OCI-LY1 (cell line): ENCODE data around the gene MYO3B.

Source experiments
- H2AFZ ChIP-seq: fragments of 200-600 bp; sonication (generic), shearing (Covaris generic); 2 replicates; pipeline ENCODE4 v1.6.0; 2014; ENCODE audit warnings: antibody characterized with exemption, mild to moderate bottlenecking, low read length
- H3F3A ChIP-seq: fragments of 200-600 bp; sonication (generic), shearing (Covaris generic); 2 replicates; pipeline ENCODE4 v1.6.0; 2014; ENCODE audit warnings: mild to moderate bottlenecking, antibody characterized with exemption, low read length, moderate library complexity; ENCODE audit not compliant: insufficient read depth
- H3K27ac ChIP-seq: fragments of 200-600 bp; sonication (generic); 2 replicates; pipeline ENCODE4 v1.5.1; 2014; ENCODE audit warnings: low read length, mixed run types, mild to moderate bottlenecking, low read depth; ENCODE audit not compliant: poor library complexity, severe bottlenecking
- H3K27me3 ChIP-seq: fragments of 200-600 bp; sonication (generic); 2 replicates; pipeline ENCODE4 v1.6.0; 2014; ENCODE audit warnings: antibody characterized with exemption, mild to moderate bottlenecking, low read length, moderate library complexity; ENCODE audit not compliant: insufficient read depth
- H3K36me3 ChIP-seq: fragments of 200-600 bp; sonication (generic); 2 replicates; pipeline ENCODE4 v1.6.1; 2014; ENCODE audit warnings: mild to moderate bottlenecking, antibody characterized with exemption, low read length, moderate library complexity, mixed read lengths; ENCODE audit not compliant: insufficient read depth
- H3K4me1 ChIP-seq: fragments of 200-600 bp; sonication (generic); 2 replicates; pipeline ENCODE4 v1.5.1; 2014; ENCODE audit warnings: mild to moderate bottlenecking, low read length, moderate library complexity; ENCODE audit not compliant: insufficient read depth, severe bottlenecking
- H3K4me2 ChIP-seq: fragments of 200-600 bp; sonication (generic), shearing (Covaris generic); 2 replicates; pipeline ENCODE4 v1.6.1; 2014; ENCODE audit warnings: low read length
- H3K4me3 ChIP-seq: fragments of 200-600 bp; sonication (generic); 2 replicates; pipeline ENCODE4 v1.5.1; 2014; ENCODE audit warnings: low read length, low read depth, mild to moderate bottlenecking, mixed read lengths; ENCODE audit not compliant: poor library complexity, severe bottlenecking
- H3K79me2 ChIP-seq: fragments of 200-600 bp; shearing (Covaris generic); 2 replicates; pipeline ENCODE4 v1.6.1; 2016; ENCODE audit warnings: mixed run types, low read length, mixed read lengths; ENCODE audit not compliant: insufficient read depth
- H3K9ac ChIP-seq: fragments of 200-600 bp; sonication (generic), shearing (Covaris generic); 2 replicates; pipeline ENCODE4 v1.6.1; 2014; ENCODE audit warnings: mild to moderate bottlenecking, low read length, mixed read lengths
- H3K9me2 ChIP-seq: fragments of 200-600 bp; sonication (generic), shearing (Covaris generic); 2 replicates; pipeline ENCODE4 v1.6.1; 2014; ENCODE audit warnings: low read depth, mild to moderate bottlenecking, low read length, mixed read lengths
- H3K9me3 ChIP-seq: fragments of 200-600 bp; shearing (Covaris generic); 2 replicates; pipeline ENCODE4 v1.6.1; 2014; ENCODE audit warnings: low read length, mixed read lengths
- H4K20me1 ChIP-seq: fragments of 200-600 bp; sonication (generic), shearing (Covaris generic); 2 replicates; pipeline ENCODE4 v1.6.0; 2016; ENCODE audit warnings: mild to moderate bottlenecking, low read length; ENCODE audit not compliant: insufficient read depth
- CTCF ChIP-seq: fragments of 200-600 bp; sonication (generic), shearing (Covaris generic); IDR thresholded peaks from 2 replicates; pipeline ENCODE4 v1.5.1; 2017; ENCODE audit warnings: mild to moderate bottlenecking, antibody characterized with exemption, low read length, moderate library complexity, mixed read lengths
- EZH2 ChIP-seq: fragments of 200-600 bp; sonication (generic), shearing (Covaris generic); IDR thresholded peaks from 2 replicates; pipeline ENCODE4 v1.8.0; 2017; ENCODE audit warnings: borderline replicate concordance, mixed run types, mild to moderate bottlenecking, antibody characterized with exemption, low read length, moderate library complexity, mixed read lengths

MYO3B gene

GRCh38 chr2:170218456-170218855 is 40.5 kb downstream of the MYO3B start:
- Histone ChIP-seq H3K9me3 (no peaks in the 10 kb centered on the region), H3K27me3 (no peaks in the 10 kb centered on the region), H3K4me3 (no peak overlapping the region), H3K9ac (no peak overlapping the region), H3F3A (no peaks in the 10 kb centered on the region), H3K36me3 (0 out of 2 replicates have a peak, but pooled peaks cover 2% of the 10 kb centered on the region), H3K79me2 (no peaks in the 10 kb centered on the region), H2AFZ (no peak overlapping the region), H3K4me2 (no peak overlapping the region), H3K4me1 (peaks cover 60% of the 10 kb centered on the region), H4K20me1 (no peaks in the 10 kb centered on the region), H3K9me2 (no peaks in the 10 kb centered on the region), H3K27ac (peak overlapping the region; percentile 13)
- TF ChIP-seq EZH2 (no peak), CTCF (no peak)

DNA sequence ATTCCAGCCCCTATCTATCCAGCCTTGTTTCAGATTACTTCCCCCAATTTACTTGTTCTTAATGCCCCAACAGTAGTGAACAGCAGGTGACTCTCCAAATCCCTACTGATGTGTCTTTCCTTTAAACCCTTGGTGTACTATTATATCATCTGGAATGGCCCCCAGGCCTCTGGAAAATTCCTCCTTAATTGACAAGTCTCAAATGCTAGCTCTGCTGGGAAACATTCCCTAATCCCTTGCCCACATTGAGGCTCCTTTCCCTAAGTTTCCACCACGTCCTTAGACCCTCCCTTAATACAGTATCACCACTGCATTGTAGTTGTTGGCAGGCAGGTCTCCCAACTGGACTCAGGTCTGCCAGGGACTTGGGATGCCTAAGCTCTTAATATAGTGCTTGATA is 41.0 kb downstream of the MYO3B start:
- Histone ChIP-seq H3K79me2 (no peaks in the 10 kb centered on the region), H4K20me1 (no peaks in the 10 kb centered on the region), H3F3A (no peaks in the 10 kb centered on the region), H3K4me1 (peaks cover 58% of the 10 kb centered on the region), H3K9me2 (no peaks in the 10 kb centered on the region), H3K36me3 (0 out of 2 replicates have a peak, but pooled peaks cover 2% of the 10 kb centered on the region), H3K9me3 (no peaks in the 10 kb centered on the region), H3K4me2 (no peak overlapping the region), H3K4me3 (no peak overlapping the region), H2AFZ (no peak overlapping the region), H3K27ac (no peak overlapping the region), H3K9ac (no peak overlapping the region), H3K27me3 (no peaks in the 10 kb centered on the region)
- no peak for TF ChIP-seq EZH2
- no peak for TF ChIP-seq CTCF

DNA sequence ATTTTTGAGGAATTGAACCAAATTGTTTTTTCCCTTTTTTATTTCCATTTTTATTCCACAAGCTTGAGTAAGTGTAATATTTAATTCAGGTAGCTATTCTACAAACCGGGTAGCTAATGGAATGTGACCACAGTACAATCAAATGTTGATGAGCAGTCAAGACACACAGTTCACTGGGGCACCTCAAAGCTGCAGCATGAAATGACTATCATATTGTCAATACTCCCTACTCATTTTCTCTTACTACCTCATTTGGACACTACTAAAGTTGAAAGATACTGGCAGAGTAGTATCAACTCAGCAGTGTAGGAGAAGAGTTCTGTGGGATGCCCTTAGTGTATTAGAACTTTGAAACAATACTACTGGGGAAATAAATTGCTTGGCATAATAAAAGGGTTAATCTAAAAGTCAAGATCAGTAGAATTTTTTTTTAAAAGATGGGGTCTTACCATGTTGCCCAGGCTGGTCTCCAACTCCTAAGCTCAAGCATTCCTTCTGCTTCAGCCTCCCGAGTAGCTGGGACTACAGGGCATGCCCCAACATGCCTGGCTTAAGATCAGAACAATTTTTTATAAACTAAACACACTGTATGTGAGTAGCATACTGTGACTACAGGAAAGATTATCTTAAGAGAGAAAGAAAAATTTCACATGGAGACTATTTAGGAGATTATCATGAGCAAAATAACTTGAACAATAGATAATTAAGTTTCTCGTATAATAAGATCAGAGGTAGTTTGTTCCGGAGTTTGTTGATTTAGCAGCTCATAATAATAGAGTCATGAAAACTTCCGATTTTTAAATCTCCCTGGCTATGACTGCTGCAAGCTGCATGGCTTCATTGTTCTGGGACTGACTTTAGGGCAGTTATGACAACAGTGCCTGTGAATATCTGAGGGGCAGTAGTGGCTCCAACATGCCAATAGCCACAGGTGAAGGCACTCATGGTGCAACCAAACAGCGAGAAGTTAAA is 43.7 kb downstream of the MYO3B start:
- H3K4me3 ChIP-seq: no peak overlapping the region
- H3K9me3 ChIP-seq: no peaks in the 10 kb centered on the region
- 0 out of 2 replicates have a peak, but pooled peaks cover 2% of the 10 kb centered on the region for H3K36me3 ChIP-seq
- H2AFZ ChIP-seq: no peak overlapping the region
- H4K20me1 ChIP-seq: no peaks in the 10 kb centered on the region
- H3F3A ChIP-seq: no peaks in the 10 kb centered on the region
- H3K9me2 ChIP-seq: no peaks in the 10 kb centered on the region
- H3K4me1 ChIP-seq: peaks cover 67% of the 10 kb centered on the region
- H3K27me3 ChIP-seq: no peaks in the 10 kb centered on the region
- H3K4me2 ChIP-seq: no peak overlapping the region
- TF ChIP-seq EZH2 (no peak), CTCF (no peak)
- H3K9ac ChIP-seq: no peak overlapping the region
- H3K27ac ChIP-seq: peak overlapping the region; percentile 68
- no peaks in the 10 kb centered on the region for H3K79me2 ChIP-seq
